Measurements from ENCODE around the gene SLCO3A1.

- no peak for TF ChIP-seq CTCF (IDR thresholded peaks at IDR 0.05)
- no peak for TF ChIP-seq POLR2AphosphoS5 (IDR thresholded peaks at IDR 0.05; ENCODE audit: insufficient read depth in 1 of 2, low read depth in 1 of 2)
- TF ChIP-seq POLR2A (IDR thresholded peaks at IDR 0.05), result no peak
Measured at GRCh38 chr15:91919014-91919534, 65.6 kb downstream of the SLCO3A1 start.
